GM06990 (cell line): Measurements from ENCODE around the gene FRG1.
A peak's percentile ranks its signal among the peaks of the same experiment; 100 is the strongest.
"Not testable (repeated sequence)": the region's sequence is repeated elsewhere in the genome, so short reads cannot be mapped to it uniquely, and the experiment has no call there.

Experiments used
- DNase-seq: peaks from one replicate; pipeline ENCODE4 v3.0.0-alpha.2; 2011; ENCODE audit not compliant: insufficient read length; ENCODE audit errors: extremely low read depth
- H3K27me3 ChIP-seq: replicated peaks from 2 replicates; pipeline ENCODE4 v1.6.0; 2011; ENCODE audit warnings: low read length; ENCODE audit not compliant: control insufficient read depth, insufficient read depth
- H3K36me3 ChIP-seq: 2 replicates; pipeline ENCODE4 v1.5.1; 2011; ENCODE audit warnings: low read length; ENCODE audit not compliant: control insufficient read depth, insufficient read depth
- H3K4me3 ChIP-seq: replicated peaks from 2 replicates; pipeline ENCODE4 v1.5.1; 2011; ENCODE audit warnings: low read depth, mild to moderate bottlenecking, control low read depth, low read length
- CTCF ChIP-seq: IDR thresholded peaks from 2 replicates; pipeline ENCODE4 v1.5.1; 2011; ENCODE audit warnings: low read length, control low read depth, mild to moderate bottlenecking, inconsistent platforms; ENCODE audit not compliant: insufficient read depth, poor library complexity, severe bottlenecking

FRG1 gene

GRCh38 chr4:189921058-189921457 is 19.6 kb upstream of the FRG1 start:
- Histone ChIP-seq H3K27me3 (no peaks in the 10 kb centered on the region), H3K36me3 (no peaks in the 10 kb centered on the region), H3K4me3 (no peak overlapping the region)
- no peak for DNase-seq
- no peak for TF ChIP-seq CTCF

GRCh38 chr4:189926742-189927141 is 13.9 kb upstream of the FRG1 start:
- H3K27me3 ChIP-seq, DNase-seq, H3K4me3 ChIP-seq, H3K36me3 ChIP-seq: not testable (repeated sequence)

- DNase-seq, result no peak
- Histone ChIP-seq H3K4me3 (peak overlapping the region; percentile 89), H3K36me3 (no peaks in the 10 kb centered on the region), H3K27me3 (no peaks in the 10 kb centered on the region)
- no peak for TF ChIP-seq CTCF
Measured at GRCh38 chr4:189941005-189941450, 356 bp downstream of the FRG1 start.

GRCh38 chr4:189942412-189942811 is 1.7 kb downstream of the FRG1 start:
- H3K4me3 ChIP-seq, H3K36me3 ChIP-seq, H3K27me3 ChIP-seq, DNase-seq: not testable (repeated sequence)

- H3K27me3 ChIP-seq, H3K36me3 ChIP-seq, DNase-seq, H3K4me3 ChIP-seq: not testable (repeated sequence)
Measured at GRCh38 chr4:189944077-189944476, 3.4 kb downstream of the FRG1 start.

GRCh38 chr4:189946906-189947305 is 6.2 kb downstream of the FRG1 start:
- not testable (repeated sequence) for DNase-seq, H3K4me3 ChIP-seq, H3K27me3 ChIP-seq, H3K36me3 ChIP-seq

GRCh38 chr4:189948486-189948885 is 7.8 kb downstream of the FRG1 start:
- H3K4me3 ChIP-seq, H3K36me3 ChIP-seq, DNase-seq, H3K27me3 ChIP-seq: not testable (repeated sequence)

- H3K27me3 ChIP-seq, H3K36me3 ChIP-seq, DNase-seq, H3K4me3 ChIP-seq: not testable (repeated sequence)
Measured at GRCh38 chr4:189969291-189969690, 28.6 kb downstream of the FRG1 start.

GRCh38 chr4:189973646-189974045 is 33.0 kb downstream of the FRG1 start:
- no peak for TF ChIP-seq CTCF
- no peak for DNase-seq
- H3K4me3 ChIP-seq, result no peak overlapping the region
- no peaks in the 10 kb centered on the region for H3K36me3 ChIP-seq
- H3K27me3 ChIP-seq, result no peaks in the 10 kb centered on the region
